HFF-Myc (cell line): ENCODE measurements around the gene TAL1.

Experiments used
- DNase-seq: peaks from one replicate; pipeline ENCODE4 v3.0.0-alpha.2; 2011; ENCODE audit warnings: low read depth; ENCODE audit errors: extremely low read depth
- H3K4me3 ChIP-seq: replicated peaks from 2 replicates; pipeline ENCODE4 v1.5.1; 2011; ENCODE audit warnings: low read depth, mild to moderate bottlenecking, control low read depth, low read length
- TF ChIP-seq, protein P1 (sequence below): IDR thresholded peaks from 2 replicates; pipeline ENCODE4 v1.5.1; 2012; ENCODE audit warnings: mild to moderate bottlenecking, low read depth, low read length, control low read depth; ENCODE audit errors: missing control alignments

Gene TAL1

GRCh38 chr1:47186267-47187185 is 45.5 kb downstream of the TAL1 start:
- H3K4me3 ChIP-seq = no peak overlapping the region
- no peak for DNase-seq
- TF ChIP-seq, protein P1, sequence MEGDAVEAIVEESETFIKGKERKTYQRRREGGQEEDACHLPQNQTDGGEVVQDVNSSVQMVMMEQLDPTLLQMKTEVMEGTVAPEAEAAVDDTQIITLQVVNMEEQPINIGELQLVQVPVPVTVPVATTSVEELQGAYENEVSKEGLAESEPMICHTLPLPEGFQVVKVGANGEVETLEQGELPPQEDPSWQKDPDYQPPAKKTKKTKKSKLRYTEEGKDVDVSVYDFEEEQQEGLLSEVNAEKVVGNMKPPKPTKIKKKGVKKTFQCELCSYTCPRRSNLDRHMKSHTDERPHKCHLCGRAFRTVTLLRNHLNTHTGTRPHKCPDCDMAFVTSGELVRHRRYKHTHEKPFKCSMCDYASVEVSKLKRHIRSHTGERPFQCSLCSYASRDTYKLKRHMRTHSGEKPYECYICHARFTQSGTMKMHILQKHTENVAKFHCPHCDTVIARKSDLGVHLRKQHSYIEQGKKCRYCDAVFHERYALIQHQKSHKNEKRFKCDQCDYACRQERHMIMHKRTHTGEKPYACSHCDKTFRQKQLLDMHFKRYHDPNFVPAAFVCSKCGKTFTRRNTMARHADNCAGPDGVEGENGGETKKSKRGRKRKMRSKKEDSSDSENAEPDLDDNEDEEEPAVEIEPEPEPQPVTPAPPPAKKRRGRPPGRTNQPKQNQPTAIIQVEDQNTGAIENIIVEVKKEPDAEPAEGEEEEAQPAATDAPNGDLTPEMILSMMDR = no peak

DNA sequence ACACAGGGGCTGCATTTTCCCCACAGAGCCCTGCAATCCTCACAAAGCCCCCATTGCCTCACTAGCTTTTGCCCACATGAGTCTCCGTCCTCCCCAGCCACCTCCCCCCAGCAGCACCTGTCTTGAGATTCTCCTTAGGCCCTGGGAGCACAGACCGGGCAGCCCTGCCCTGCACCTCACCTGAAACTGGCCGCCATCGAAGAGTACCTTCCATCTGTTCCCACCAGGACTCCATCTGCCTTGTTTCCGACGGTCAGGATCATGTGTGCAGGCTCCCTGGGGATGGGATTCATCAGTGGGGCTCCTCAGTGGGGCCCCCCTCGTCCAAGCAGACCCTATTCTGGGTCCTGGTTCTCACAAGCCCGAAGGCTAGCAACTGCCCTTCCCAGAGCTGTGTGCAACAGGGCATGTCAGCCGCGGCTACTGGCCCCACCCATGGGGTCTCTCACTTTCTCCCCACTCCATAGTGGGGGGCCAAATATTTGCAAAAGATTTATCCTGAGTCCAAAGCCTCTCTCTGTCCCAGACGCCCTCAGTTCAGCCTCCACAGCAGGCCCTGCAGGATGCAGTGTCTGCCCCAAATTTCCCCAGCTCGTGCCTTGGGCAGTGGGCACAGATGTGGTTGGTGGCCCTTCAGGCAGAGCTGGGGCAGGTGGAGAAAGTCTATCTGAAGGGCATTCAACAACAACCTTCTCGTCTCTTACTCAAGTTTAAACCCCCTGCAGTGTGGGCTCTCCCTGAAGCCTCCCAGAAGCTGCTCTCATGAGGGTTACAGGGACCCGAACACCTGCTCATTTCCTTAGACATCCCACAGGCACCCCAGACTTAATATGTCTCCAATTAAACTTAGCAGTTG is 47.0 kb downstream of the TAL1 start:
- no peak for DNase-seq
- no peak overlapping the region for H3K4me3 ChIP-seq
- TF ChIP-seq, protein P1 = no peak

DNA sequence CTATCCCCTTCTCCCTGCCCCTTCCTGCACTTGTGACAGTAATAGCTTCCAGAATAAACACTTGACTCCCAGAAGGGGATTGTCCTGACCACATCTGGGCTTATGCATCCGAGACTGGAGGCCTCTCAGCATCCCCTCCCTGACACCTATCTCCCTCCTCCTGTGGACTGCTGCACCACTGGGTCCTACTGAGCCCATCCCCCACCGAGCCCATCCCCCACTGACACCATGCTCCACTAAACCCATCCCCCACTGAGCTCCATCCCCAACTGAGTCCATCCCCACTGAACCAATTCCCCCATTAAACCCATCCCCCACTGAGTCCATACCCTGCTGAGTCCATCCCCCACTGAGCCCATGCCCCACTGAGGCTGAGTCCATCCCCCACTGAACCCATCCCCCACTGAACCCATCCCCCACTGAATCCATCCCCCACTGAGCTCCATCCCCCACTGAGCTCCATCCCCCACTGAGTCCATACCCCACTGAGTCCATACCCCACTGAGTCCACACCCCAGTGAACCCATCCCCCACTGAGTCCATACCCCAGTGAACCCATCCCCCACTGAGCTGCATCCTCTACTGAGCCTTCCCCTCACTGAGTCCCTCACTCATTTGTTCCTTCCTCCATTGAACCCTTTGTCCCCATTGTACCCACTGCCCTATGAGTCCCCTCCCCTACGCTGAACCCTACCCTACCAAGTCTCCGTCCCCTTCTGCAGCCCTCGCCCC is 47.8 kb downstream of the TAL1 start:
- TF ChIP-seq, protein P1 = no peak
- DNase-seq = no peak
- H3K4me3 ChIP-seq = no peak overlapping the region

DNA sequence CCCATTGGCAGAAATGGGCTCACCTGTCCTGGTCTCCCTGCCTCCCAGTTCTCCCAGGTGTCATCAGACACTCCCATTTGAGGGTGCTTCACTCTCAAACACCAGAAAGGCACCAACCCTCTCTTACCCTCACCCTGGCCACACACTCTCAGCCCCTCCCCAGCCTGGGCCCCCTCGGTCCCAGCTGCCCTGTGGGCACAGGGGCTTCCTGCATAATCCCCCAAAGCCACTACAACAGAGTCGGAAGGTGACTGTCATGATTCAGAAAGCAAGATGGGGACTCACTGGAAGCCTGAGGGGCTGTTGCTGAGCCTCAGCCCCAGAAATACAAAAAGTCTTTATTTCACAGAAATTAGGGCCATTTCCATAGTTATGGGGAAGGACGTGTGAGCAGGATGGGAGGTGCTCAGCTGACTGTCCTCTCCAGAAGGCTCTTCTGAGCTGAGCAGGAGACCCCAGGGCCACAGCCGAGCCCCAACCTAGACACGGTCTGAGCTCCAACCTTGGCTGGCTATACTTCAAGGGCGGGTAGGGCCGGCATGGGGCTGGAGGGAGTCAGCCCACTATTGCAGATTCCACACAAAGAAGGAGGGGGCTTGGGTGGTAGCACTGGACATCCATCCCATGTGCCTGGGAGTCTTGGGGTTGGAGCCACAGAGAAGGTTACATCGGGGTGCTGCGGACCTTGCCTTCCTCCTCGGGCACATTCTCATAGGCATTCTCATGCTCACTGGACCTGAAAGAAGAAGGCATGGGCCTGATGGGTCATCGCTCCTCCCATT is 48.5 kb downstream of the TAL1 start:
- TF ChIP-seq, protein P1 = no peak
- no peak for DNase-seq
- no peak overlapping the region for H3K4me3 ChIP-seq

- no peak overlapping the region for H3K4me3 ChIP-seq
- no peak for DNase-seq
- TF ChIP-seq, protein P1 = no peak
These were observed 49.3 kb downstream of the TAL1 start for GRCh38 chr1:47182676-47183235.
